Measurements from ENCODE around the gene PLEKHM2.

- TF ChIP-seq, protein P1, sequence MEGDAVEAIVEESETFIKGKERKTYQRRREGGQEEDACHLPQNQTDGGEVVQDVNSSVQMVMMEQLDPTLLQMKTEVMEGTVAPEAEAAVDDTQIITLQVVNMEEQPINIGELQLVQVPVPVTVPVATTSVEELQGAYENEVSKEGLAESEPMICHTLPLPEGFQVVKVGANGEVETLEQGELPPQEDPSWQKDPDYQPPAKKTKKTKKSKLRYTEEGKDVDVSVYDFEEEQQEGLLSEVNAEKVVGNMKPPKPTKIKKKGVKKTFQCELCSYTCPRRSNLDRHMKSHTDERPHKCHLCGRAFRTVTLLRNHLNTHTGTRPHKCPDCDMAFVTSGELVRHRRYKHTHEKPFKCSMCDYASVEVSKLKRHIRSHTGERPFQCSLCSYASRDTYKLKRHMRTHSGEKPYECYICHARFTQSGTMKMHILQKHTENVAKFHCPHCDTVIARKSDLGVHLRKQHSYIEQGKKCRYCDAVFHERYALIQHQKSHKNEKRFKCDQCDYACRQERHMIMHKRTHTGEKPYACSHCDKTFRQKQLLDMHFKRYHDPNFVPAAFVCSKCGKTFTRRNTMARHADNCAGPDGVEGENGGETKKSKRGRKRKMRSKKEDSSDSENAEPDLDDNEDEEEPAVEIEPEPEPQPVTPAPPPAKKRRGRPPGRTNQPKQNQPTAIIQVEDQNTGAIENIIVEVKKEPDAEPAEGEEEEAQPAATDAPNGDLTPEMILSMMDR (IDR thresholded peaks at IDR 0.05; ENCODE audit: low read length): no peak
- TF ChIP-seq EZH2 (IDR thresholded peaks at IDR 0.05; ENCODE audit: borderline replicate concordance, low read length): no peak
Observed at GRCh38 chr1:15669074-15669473, 15.0 kb upstream of the PLEKHM2 start.

Data from OCI-LY1 (cell line).